Measurements from ENCODE around the gene SLC9A9.
"Not testable (repeated sequence)": the region's sequence is repeated elsewhere in the genome, so short reads cannot be mapped to it uniquely, and the experiment has no call there.

The SLC9A9 gene

DNA sequence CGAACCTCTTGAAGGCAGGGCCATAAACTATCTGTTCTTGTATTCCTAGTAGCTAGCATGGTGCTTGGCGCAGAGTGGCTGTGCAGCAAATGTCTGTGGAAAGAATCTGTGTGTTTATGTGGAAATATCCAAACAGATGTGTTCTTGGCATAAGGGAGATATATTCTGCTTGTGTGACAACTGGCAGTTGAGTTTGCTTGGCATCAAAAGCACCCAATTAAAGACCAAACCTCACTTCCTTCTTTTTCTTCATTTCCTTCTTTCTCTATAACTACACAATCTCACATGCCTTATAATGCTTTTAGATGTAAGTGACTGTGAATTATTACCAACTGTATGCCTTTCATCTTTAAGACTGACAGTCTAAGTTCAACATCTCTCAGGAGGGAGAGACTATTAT is 296.5 kb downstream of the SLC9A9 start:
- DNase-seq (ENCODE audit: low read depth) = no peak

- no peak for DNase-seq (ENCODE audit: low read depth)
Observed at GRCh38 chr3:143548861-143549497, 299.3 kb downstream of the SLC9A9 start.

DNA sequence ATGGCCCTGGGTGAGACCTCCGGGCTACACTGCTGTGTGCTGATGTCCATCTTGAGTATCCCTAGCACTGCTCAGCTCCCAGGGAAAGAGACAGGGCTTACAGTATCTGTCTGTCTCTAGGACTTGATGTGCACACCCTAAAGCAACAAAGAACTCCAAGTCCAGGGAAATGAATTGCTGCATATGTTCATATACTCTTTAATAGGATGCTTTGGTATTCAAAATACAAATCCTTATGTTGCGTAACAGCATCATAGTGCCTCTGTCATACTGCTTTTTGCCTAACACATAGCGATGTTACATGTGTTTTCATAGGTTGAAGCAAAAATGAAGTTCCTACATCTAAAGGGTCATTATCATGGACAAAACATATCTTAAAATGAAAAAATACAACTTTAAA is 299.9 kb downstream of the SLC9A9 start:
- no peak for DNase-seq (ENCODE audit: low read depth)

DNA sequence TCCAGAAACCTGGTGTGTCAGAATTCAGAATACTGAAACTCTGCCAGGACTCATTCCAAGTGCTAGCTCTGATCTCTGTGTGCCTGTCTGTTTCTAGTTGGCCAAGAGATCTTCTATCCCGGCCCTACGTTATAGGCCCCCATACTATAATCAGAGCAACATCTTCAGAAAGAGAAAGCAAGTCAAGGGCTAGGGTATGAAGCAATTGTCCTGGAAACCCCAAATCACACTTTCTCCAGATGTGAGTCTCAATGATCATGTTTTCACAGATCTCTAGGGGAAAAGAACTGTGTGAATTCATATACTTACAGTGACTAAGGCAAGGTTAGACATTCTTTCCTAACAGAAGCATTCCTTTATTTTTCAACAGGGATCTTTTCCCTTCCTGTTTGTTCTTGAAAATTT is 309.7 kb downstream of the SLC9A9 start:
- DNase-seq (ENCODE audit: low read depth) = no peak

DNA sequence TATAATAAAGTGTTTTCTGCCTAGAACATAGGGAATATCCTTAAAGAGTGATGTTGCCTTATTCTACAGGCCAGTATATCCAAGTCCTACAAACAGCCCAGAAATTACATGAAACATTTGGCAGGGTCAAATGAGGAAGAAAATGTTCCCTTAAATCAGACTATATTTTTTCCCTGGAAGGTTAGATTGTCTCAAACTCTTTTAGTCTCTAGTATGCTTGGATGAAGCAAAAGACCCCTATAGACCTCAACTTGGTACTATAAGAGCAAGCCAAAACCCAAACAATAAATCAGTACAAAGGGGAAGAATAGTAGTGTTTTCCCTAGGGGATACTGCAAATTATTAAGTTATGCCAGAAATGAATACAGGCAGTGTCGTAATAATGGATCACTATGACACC is 310.2 kb downstream of the SLC9A9 start:
- no peak for DNase-seq (ENCODE audit: low read depth)

- DNase-seq (ENCODE audit: low read depth) = no peak
Observed at GRCh38 chr3:143536817-143537535, 311.3 kb downstream of the SLC9A9 start.

GRCh38 chr3:143535994-143536784 is 312.1 kb downstream of the SLC9A9 start:
- no peak for DNase-seq (ENCODE audit: low read depth)

GRCh38 chr3:143533391-143533790 is 314.9 kb downstream of the SLC9A9 start:
- no peak for DNase-seq (ENCODE audit: low read depth)

DNA sequence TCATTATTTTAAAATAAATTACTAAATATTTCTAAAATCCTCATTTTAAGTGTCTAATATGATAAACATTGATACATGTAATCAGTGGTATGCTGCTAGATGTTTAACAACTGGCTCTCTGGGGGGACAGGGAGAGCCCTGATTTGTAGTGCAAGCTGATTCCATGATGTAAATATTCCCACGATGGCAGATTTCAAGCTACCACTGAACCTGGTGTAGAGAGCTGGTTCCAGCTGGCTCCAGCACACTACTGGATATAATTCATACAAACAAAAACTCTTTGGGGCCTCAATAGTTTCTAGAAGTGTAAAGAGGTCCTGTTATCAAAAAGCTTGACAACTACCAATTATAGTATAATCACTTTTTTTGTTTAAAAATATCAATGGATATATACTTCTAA is 316.2 kb downstream of the SLC9A9 start:
- no peak for DNase-seq (ENCODE audit: low read depth)

DNA sequence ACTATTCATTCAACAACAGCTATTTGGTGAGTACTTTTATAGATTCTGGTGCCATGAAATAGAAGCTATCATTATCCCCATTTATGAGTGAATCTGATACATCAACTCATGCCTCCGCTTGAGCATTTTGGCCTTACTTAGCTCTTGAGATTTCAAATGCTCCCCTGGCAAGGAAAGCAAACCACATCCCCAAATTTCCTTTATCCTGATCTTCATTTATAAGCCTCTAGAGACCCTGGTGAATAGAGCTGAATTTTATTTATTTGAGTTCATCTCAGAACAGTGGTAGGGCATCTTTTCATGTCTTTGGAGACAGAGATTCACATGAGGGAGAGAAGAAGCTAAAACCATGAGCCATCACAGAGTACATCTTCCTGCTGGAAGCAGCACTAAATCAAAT is 317.2 kb downstream of the SLC9A9 start:
- no peak for DNase-seq (ENCODE audit: low read depth)

DNA sequence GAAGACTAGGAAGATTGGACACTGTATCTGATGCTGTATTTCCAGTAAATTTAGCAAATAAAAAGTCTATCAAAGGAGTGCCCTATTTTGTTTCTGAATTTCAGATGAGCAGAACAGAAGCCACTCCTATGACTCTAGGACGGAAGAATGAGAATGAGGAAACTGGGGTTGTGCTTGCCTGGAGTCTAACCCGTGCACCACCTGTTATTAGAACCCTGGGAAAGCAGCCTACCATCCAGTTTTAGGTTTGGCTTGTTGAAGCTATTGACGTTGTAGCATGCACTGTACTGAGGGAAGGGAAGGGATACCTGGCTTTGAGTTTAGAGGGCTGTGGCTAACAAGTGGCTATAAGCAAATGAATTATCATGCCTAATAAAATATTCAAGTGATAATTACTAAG is 318.5 kb downstream of the SLC9A9 start:
- no peak for DNase-seq (ENCODE audit: low read depth)

- no peak for DNase-seq (ENCODE audit: low read depth)
Observed at GRCh38 chr3:143529018-143529478, 319.2 kb downstream of the SLC9A9 start.

GRCh38 chr3:143526011-143526545 is 322.2 kb downstream of the SLC9A9 start:
- no peak for DNase-seq (ENCODE audit: low read depth)

- DNase-seq (ENCODE audit: low read depth) = no peak
Observed at GRCh38 chr3:143525408-143525807, 322.9 kb downstream of the SLC9A9 start.

DNA sequence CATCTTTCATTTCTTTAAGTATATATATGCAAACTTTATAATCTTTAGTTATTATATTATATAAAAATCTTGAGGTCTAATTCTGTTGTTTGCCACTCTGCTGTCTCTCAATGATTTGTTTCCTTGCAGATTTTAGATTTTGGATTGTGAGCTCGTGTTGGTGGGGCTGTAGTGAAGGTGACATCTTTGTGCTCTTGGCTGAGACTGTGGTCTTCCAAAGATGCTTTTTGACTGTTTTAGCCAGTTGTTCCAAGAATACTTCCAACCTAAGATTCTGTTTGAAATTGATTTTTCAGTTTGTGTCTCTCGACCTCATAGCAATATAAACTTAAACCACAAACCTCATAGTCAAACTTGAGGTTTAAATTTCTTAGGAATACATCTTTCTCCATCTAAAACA is 326.5 kb downstream of the SLC9A9 start:
- no peak for DNase-seq (ENCODE audit: low read depth)

GRCh38 chr3:143517131-143517530 is 331.1 kb downstream of the SLC9A9 start:
- DNase-seq (ENCODE audit: low read depth) = not testable (repeated sequence)

GRCh38 chr3:143514874-143515273 is 333.4 kb downstream of the SLC9A9 start:
- no peak for DNase-seq (ENCODE audit: low read depth)

- DNase-seq (ENCODE audit: low read depth) = no peak
Observed at GRCh38 chr3:143514109-143514508, 334.2 kb downstream of the SLC9A9 start.

DNA sequence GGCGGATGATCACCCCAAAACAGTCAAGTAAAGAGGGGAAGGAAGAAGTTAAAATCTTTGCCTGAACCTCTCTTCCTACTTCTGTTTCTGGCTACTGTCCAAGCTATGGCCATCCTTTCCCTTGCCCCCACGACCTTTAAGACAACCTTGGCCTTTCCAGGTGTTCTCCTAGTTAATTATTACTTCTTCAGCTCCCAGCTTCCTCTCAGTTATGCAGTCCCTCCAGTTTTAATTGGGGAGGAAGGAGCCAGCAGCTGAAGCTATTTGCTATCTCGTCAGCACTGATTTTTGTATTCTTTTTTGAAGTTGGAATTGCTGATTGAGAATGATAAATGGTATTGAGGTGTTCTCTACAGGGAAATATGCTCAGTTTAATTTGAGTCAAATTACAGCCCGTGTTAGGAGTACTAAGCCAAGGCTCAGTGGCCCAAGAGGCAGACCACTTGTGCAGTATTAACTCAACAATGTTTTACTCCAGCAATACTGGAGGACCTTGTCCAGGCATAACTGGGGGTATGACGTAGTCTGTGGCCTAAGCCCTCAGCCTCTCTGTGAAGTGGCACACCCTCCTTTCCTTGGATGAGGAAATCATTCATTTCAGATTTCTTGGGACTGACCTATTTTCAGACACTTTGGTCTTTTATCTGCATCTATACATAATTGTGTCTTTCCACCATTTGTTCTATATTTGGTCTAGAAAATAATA is 336.9 kb downstream of the SLC9A9 start:
- DNase-seq (ENCODE audit: low read depth) = no peak

- no peak for DNase-seq (ENCODE audit: low read depth)
Observed at GRCh38 chr3:143510601-143511000, 337.7 kb downstream of the SLC9A9 start.

DNA sequence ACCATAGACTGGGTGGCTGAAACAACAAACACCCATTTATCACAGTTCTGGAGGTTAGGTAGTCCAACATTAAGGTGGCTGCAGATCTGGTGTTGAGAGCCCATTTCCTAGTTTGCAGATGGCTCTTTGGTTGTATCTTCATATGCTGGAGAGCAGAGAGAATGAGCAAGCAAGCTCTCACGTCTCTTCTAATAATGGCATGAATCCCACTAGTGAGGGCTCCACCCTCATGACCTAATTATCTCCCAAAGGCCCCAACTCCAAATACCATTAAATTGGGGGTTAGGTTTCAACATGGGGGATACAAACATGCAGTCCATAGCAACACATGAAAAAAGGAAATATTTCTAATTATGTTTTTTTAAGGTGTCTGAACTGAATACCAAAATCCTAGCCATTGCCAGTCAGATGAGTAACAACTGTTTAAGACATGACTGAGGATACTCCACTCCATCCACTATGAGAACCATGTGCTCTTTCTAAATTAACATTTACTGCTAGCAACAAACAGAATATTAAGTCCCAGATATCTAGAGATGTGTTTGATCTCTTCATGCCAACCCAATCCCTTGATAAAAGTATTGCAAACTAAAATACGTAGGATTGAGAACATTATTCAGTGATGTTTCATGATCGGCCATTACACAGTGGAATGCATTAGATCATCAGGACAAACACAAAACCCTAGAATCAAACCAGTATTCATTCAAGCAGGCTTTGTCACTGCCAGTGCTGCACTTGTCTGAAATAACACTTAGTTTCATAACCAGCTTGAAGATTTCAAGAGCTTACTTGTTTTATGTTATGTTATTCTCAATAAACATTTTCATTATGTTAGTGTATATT is 340.3 kb downstream of the SLC9A9 start:
- DNase-seq (ENCODE audit: low read depth) = no peak
